SK-N-SH (cell line): ENCODE measurements around the gene TNFRSF12A. TPM values are rescaled to one million over a fixed set of nuclear protein-coding genes. Genes with fewer than 3 reads are reported as not detected.

Source experiments
- CTCF ChIA-PET: fragments of 300-600, 350-600 bp; formaldehyde crosslinking; extraction: SDS; loops from one replicate; lab custom pipeline; 2021; lab: Yijun Ruan, JAX
- POLR2A ChIA-PET: fragments of 350-600 bp; sonication (Branson Sonifier 250); formaldehyde crosslinking; extraction: SDS; loops from one replicate; lab custom pipeline; 2020; ENCODE audit warnings: antibody characterized with exemption, inconsistent platforms; lab: Yijun Ruan, JAX
- DNase-seq: peaks from one replicate; pipeline ENCODE4 v3.0.0; 2012
- H2AFZ ChIP-seq: fragments of 200-600 bp; sonication (generic); 2 replicates; pipeline ENCODE4 v1.8.1; 2016; ENCODE audit warnings: antibody characterized with exemption, mild to moderate bottlenecking, low read depth
- H3F3A ChIP-seq: fragments of 200-600 bp; sonication (generic); replicated peaks from 2 replicates; pipeline ENCODE3; 2016; ENCODE audit warnings: antibody characterized with exemption, mild to moderate bottlenecking; ENCODE audit not compliant: insufficient read depth
- H3K27ac ChIP-seq, 2 experiments: fragments of 200-500 bp in 1 of 2; fragments of 200-600 bp in 1 of 2; sonication (Bioruptor generic) in 1 of 2; sonication (generic), shearing (Covaris generic) in 1 of 2; 2 replicates each; pipeline versions ENCODE4 v1.5.1 to v1.6.1; 2014 to 2016; ENCODE audit warnings: low read depth in 2 of 2, inconsistent platforms in 1 of 2, low read length in 1 of 2, mild to moderate bottlenecking in 1 of 2, mixed read lengths in 1 of 2
- H3K27me3 ChIP-seq: fragments of 200-600 bp; sonication (generic), shearing (Covaris generic); 2 replicates; pipeline ENCODE4 v1.6.1; 2016; ENCODE audit warnings: mixed run types; ENCODE audit not compliant: insufficient read depth
- H3K36me3 ChIP-seq, 2 experiments: fragments of 200-500 bp in 1 of 2; fragments of 200-600 bp in 1 of 2; sonication (Bioruptor generic) in 1 of 2; sonication (generic) in 1 of 2; replicated peaks in 1 of 2; 2 replicates each; pipeline versions ENCODE3 to v1.5.1; 2014 to 2016; ENCODE audit warnings: low read length in 1 of 2, mild to moderate bottlenecking in 1 of 2; ENCODE audit not compliant: insufficient read depth in 2 of 2, control insufficient read depth in 1 of 2
- H3K4me1 ChIP-seq, 2 experiments: fragments of 200-500 bp in 1 of 2; fragments of 200-600 bp in 1 of 2; sonication (Bioruptor generic) in 1 of 2; sonication (generic), shearing (Covaris generic) in 1 of 2; 2 replicates each; pipeline versions ENCODE4 v1.5.1 to v1.6.1; 2014 to 2016; ENCODE audit warnings: low read depth in 1 of 2, low read length in 1 of 2, mixed run types in 1 of 2; ENCODE audit not compliant: insufficient read depth in 2 of 2, control insufficient read depth in 1 of 2
- H3K4me2 ChIP-seq: fragments of 200-600 bp; sonication (generic), shearing (Covaris generic); 2 replicates; pipeline ENCODE4 v1.6.1; 2017; ENCODE audit warnings: mixed run types
- H3K4me3 ChIP-seq, 2 experiments: fragments of 200-500 bp in 1 of 2; fragments of 200-600 bp in 1 of 2; sonication (Bioruptor generic) in 1 of 2; sonication (generic), shearing (Covaris generic) in 1 of 2; 2 replicates each; pipeline versions ENCODE4 v1.5.1 to v1.8.1; 2014 to 2016; ENCODE audit warnings: low read depth in 2 of 2, inconsistent platforms in 1 of 2, low read length in 1 of 2, mild to moderate bottlenecking in 1 of 2, mixed read lengths in 1 of 2, moderate library complexity in 1 of 2
- H3K79me2 ChIP-seq: fragments of 200-600 bp; sonication (generic); 2 replicates; pipeline ENCODE4 v1.8.1; 2017; ENCODE audit warnings: mild to moderate bottlenecking; ENCODE audit not compliant: insufficient read depth
- H3K9ac ChIP-seq: fragments of 200-600 bp; sonication (generic); 2 replicates; pipeline ENCODE4 v1.6.1; 2017; ENCODE audit warnings: mixed run types
- H3K9me2 ChIP-seq: fragments of 200-600 bp; sonication (generic); 2 replicates; pipeline ENCODE4 v1.6.1; 2017; ENCODE audit warnings: mixed run types
- H3K9me3 ChIP-seq: fragments of 200-600 bp; sonication (generic); 2 replicates; pipeline ENCODE4 v1.6.1; 2017; ENCODE audit warnings: mixed run types, mild to moderate bottlenecking, moderate library complexity
- H4K20me1 ChIP-seq: fragments of 200-600 bp; sonication (generic); 2 replicates; pipeline ENCODE4 v1.6.1; 2017; ENCODE audit warnings: mild to moderate bottlenecking, mixed run types; ENCODE audit not compliant: insufficient read depth
- CHD2 ChIP-seq: fragments of 150-350 bp; IDR thresholded peaks from 2 replicates; pipeline ENCODE4 v1.6.1; 2018; ENCODE audit warnings: low read length; ENCODE audit not compliant: partially characterized antibody
- CTCF ChIP-seq: fragments of 200-600 bp; sonication (generic); IDR thresholded peaks from 2 replicates; pipeline ENCODE4 v1.6.1; 2017; ENCODE audit warnings: antibody characterized with exemption, mild to moderate bottlenecking, moderate library complexity
- EP300 ChIP-seq, 2 experiments: IDR thresholded peaks; 2 replicates each; pipeline versions ENCODE4 v1.4.0 to v1.6.1; 2012; ENCODE audit warnings: borderline replicate concordance in 1 of 2, low read depth in 1 of 2, low read length in 1 of 2
- FOXJ3 ChIP-seq: sonication (generic); formaldehyde crosslinking; IDR thresholded peaks from 2 replicates; pipeline ENCODE4 v1.5.1; 2020; ENCODE audit warnings: mild to moderate bottlenecking, missing genetic modification reagents
- GABPA ChIP-seq: IDR thresholded peaks from 2 replicates; pipeline ENCODE4 v1.4.0; 2012; ENCODE audit warnings: low read depth, mild to moderate bottlenecking
- MAX ChIP-seq: IDR thresholded peaks from 2 replicates; pipeline ENCODE4 v1.4.0; 2012; ENCODE audit warnings: low read depth
- MXI1 ChIP-seq: IDR thresholded peaks from 2 replicates; pipeline ENCODE4 v1.6.1; 2012; ENCODE audit warnings: mild to moderate bottlenecking, low read depth, low read length, improper control_type of control experiment
- POLR2AphosphoS5 ChIP-seq: IDR thresholded peaks from 2 replicates; pipeline ENCODE4 v1.6.1; 2012; ENCODE audit warnings: low read depth, low read length
- RAD21 ChIP-seq: IDR thresholded peaks from 2 replicates; pipeline ENCODE4 v1.6.1; 2012; ENCODE audit warnings: mild to moderate bottlenecking, low read length
- REST ChIP-seq: IDR thresholded peaks from 2 replicates; pipeline ENCODE4 v1.6.1; 2012; ENCODE audit warnings: mild to moderate bottlenecking, low read depth, low read length, moderate library complexity
- RFX5 ChIP-seq: IDR thresholded peaks from 2 replicates; pipeline ENCODE4 v1.6.1; 2012; ENCODE audit warnings: mild to moderate bottlenecking, improper control_type of control experiment, low read length
- SIN3A ChIP-seq: IDR thresholded peaks from 2 replicates; pipeline ENCODE4 v1.6.1; 2012; ENCODE audit warnings: low read depth, mild to moderate bottlenecking, low read length, moderate library complexity, borderline replicate concordance
- TAF1 ChIP-seq: IDR thresholded peaks from 2 replicates; pipeline ENCODE4 v1.6.1; 2012; ENCODE audit warnings: low read depth, mild to moderate bottlenecking, low read length, moderate library complexity, borderline replicate concordance
- TCF12 ChIP-seq: IDR thresholded peaks from 2 replicates; pipeline ENCODE4 v1.4.0; 2012
- ZBTB33 ChIP-seq: IDR thresholded peaks from 2 replicates; pipeline ENCODE4 v1.4.0; 2012; ENCODE audit warnings: low read depth, borderline replicate concordance
- WGBS: methylation state at CpG from one replicate; pipeline ENCODE4 v1.1.6; 2017; ENCODE audit warnings: low lambda C conversion rate; 5-methylcytosine and 5-hydroxymethylcytosine counted together
- polyA plus RNA-seq, 3 experiments: library from polyadenylated mRNA; depleted of rRNA; stranded (reverse); fragments of >200 nt; gene quantifications; 2 replicates each; pipeline ENCODE4 v1.2.3, GENCODE V29; 2012

Gene TNFRSF12A
- polyA plus RNA-seq (2012; rRNA removed), result 374 and 393 TPM in 2 replicates
- 170 and 271 TPM in 2 replicates for polyA plus RNA-seq (2012; cell fraction: cytosol; rRNA removed)
- 272 and 346 TPM in 2 replicates for polyA plus RNA-seq (2012; cell fraction: nucleus; rRNA removed)

- H3K9me3 ChIP-seq, result no peaks in the 10 kb centered on the region
- H3K4me1 ChIP-seq, result peaks cover 8 to 33% of the 10 kb centered on the region in 2 experiments; a peak in 3 of 4 replicates
- H4K20me1 ChIP-seq, result peaks cover 8% of the 10 kb centered on the region
- H2AFZ ChIP-seq, result 0 out of 2 replicates have a peak within 1 kb of the TSS, but pooled peaks have one; percentile 81
- POLR2A ChIA-PET, result interaction anchor here (1.3 to 1.4 kb wide), 2 partner anchors 10 to 16 kb away, joined by 4 to 8 read pairs; no protein-coding TSS in a partner anchor
- peak within 1 kb of the TSS; percentile 87 to 99 for H3K27ac ChIP-seq
- TF ChIP-seq MAX, result no peak
- no peak for TF ChIP-seq TCF12
- TF ChIP-seq EP300 (IDR thresholded peaks at IDR 0.05; ENCODE audit: borderline replicate concordance in 1 of 2, low read depth in 1 of 2, low read length in 1 of 2), result no peak
- peak; percentile 65; the same call in 1 of the 2 replicates for TF ChIP-seq MXI1
- TF ChIP-seq GABPA, result no peak
- TF ChIP-seq ZBTB33, result no peak
- TF ChIP-seq RAD21, result no peak
- TF ChIP-seq POLR2AphosphoS5, result peak; percentile 87
- TF ChIP-seq FOXJ3 (CRISPR knock-in tag), result no peak
- TF ChIP-seq CHD2, result no peak
- peak; percentile 93 for TF ChIP-seq TAF1
- peak; percentile 53; the same call in 1 of the 2 replicates for TF ChIP-seq SIN3A
- TF ChIP-seq REST, result peak; percentile 60; the same call in 1 of the 2 replicates
- no peak for TF ChIP-seq RFX5
- TF ChIP-seq CTCF, result no peak
- H3K27me3 ChIP-seq, result no peaks in the 10 kb centered on the region
- peaks cover 36% of the 10 kb centered on the region for H3F3A ChIP-seq
- peak within 1 kb of the TSS; percentile 80 to 88 for H3K4me3 ChIP-seq
- WGBS, result no CpG with 5 or more reads among the region's 49 CpGs
- peak within 1 kb of the TSS; percentile 100 for H3K9ac ChIP-seq
- CTCF ChIA-PET, result interaction anchor here (0.8 to 8.5 kb wide), 7 partner anchors 8 to 152 kb away, joined by 3 to 111 read pairs (median 4); partner anchors contain the start of gene CLDN9
- peak; percentile 95 for DNase-seq
- peaks cover 11% of the 10 kb centered on the region; the same call in 1 of the 2 replicates for H3K79me2 ChIP-seq
- H3K4me2 ChIP-seq, result peak within 1 kb of the TSS; percentile 99
- peaks cover 4 to 16% of the 10 kb centered on the region in 2 experiments for H3K36me3 ChIP-seq
- no peaks in the 10 kb centered on the region for H3K9me2 ChIP-seq
These were observed at the start of gene TNFRSF12A for GRCh38 chr16:3020247-3020603. TSS of gene TNFRSF12A (plus strand) at chr16:3020368. CDS start at chr16:3020398, 30 bp downstream.
